Transverse colon (tissue), 4 donors: ENCODE data around the gene CHST5. TPM values are rescaled to one million over a fixed set of nuclear protein-coding genes. Genes with fewer than 3 reads are reported as not detected.
A peak's percentile ranks its signal among the peaks of the same experiment; 100 is the strongest.
"Not testable (repeated sequence)": the region's sequence is repeated elsewhere in the genome, so short reads cannot be mapped to it uniquely, and the experiment has no call there.

Experiments used
- DNase-seq: peaks from one replicate; pipeline ENCODE4 v3.0.0-alpha.2; 2019
- H3K27ac ChIP-seq, 4 donors: fragments of 200-600 bp; sonication (generic); 2 replicates each; pipeline ENCODE4 v1.5.1; 2016 to 2018; ENCODE audit warnings: inconsistent platforms in 4 of 4
- H3K27me3 ChIP-seq: fragments of 200-600 bp; sonication (generic); 2 replicates; pipeline ENCODE4 v1.5.1; 2017; ENCODE audit warnings: inconsistent platforms
- H3K36me3 ChIP-seq, 4 donors: fragments of 200-600 bp; sonication (generic); 2 replicates each; pipeline ENCODE4 v1.5.1; 2017 to 2019; ENCODE audit warnings: inconsistent platforms in 4 of 4
- H3K4me1 ChIP-seq, 4 donors: fragments of 200-600 bp; sonication (generic); 2 replicates each; pipeline ENCODE4 v1.5.1; 2017 to 2020; ENCODE audit warnings: inconsistent platforms in 4 of 4
- H3K4me3 ChIP-seq, 4 donors: fragments of 200-600 bp; sonication (generic); 1 replicate in 1 of 4; 2 replicates in 3 of 4; pipeline versions ENCODE4 v1.5.1 to v1.6.1; 2017 to 2019; ENCODE audit warnings: inconsistent platforms in 4 of 4
- H3K9me3 ChIP-seq, 2 donors: fragments of 200-600 bp; sonication (generic); 2 replicates each; pipeline ENCODE4 v1.5.1; 2017 to 2019; ENCODE audit warnings: inconsistent platforms in 2 of 2
- CTCF ChIP-seq, 5 experiments: fragments of 200-600 bp in 3 of 5; fragments of 450-650 bp in 2 of 5; sonication (generic) in 3 of 5; IDR thresholded peaks; 1 replicate in 2 of 5; 2 replicates in 3 of 5; pipeline ENCODE4 v1.5.1; 2016 to 2017; ENCODE audit warnings: antibody characterized with exemption in 5 of 5, inconsistent platforms in 3 of 5, mild to moderate bottlenecking in 2 of 5, moderate library complexity in 1 of 5
- EP300 ChIP-seq: sonication (generic); formaldehyde crosslinking; IDR thresholded peaks from one replicate; pipeline ENCODE4 v1.6.1; 2017; ENCODE audit warnings: antibody characterized with exemption, low read depth
- POLR2A ChIP-seq: fragments of 450-650 bp; IDR thresholded peaks from one replicate; pipeline ENCODE4 v1.6.1; 2016; ENCODE audit warnings: antibody characterized with exemption, mild to moderate bottlenecking, moderate library complexity
- POLR2AphosphoS5 ChIP-seq, 3 donors: sonication (generic); formaldehyde crosslinking; IDR thresholded peaks; one replicate each; pipeline ENCODE4 v1.6.1; 2016; ENCODE audit warnings: antibody characterized with exemption in 3 of 3
- WGBS, 2 donors: methylation state at CpG; one replicate each; pipeline ENCODE4 v1.1.5; 2018; ENCODE audit warnings: low coverage in 1 of 2; 5-methylcytosine and 5-hydroxymethylcytosine counted together
- in situ Hi-C, 4 donors: fragments of 200-750 bp; cut with MboI; loops; one replicate each; pipeline versions ENCODE4 v1.15.0 to v1.15.1; 2017; ENCODE audit warnings: low sequenced_read_pairs in 3 of 4, low pct_ligation_motif_present in 1 of 4, low pct_unique_long_range_greater_than_20kb in 1 of 4
- intact Hi-C: fragments of 100-400 bp; cut with DNase I; formaldehyde crosslinking; loops from one replicate; pipeline ENCODE4 v1.15.1; 2023; ENCODE audit warnings: low total_unique reads
- total RNA-seq, 4 donors: library from RNA; depleted of rRNA; stranded (reverse); fragments of >200 nt; gene quantifications; one replicate each; pipeline ENCODE4 v1.1.0, GENCODE V29; 2016

The CHST5 gene
- total RNA-seq, 4 donors from 2014 or later, result 17.6 to 52.0 (median 33.8) TPM

- Histone ChIP-seq H3K27me3 (no peaks in the 10 kb centered on the region), H3K4me3 (no peak overlapping the region), H3K4me1 (peaks cover 0 to 2% (median 0%) of the 10 kb centered on the region in 4 donors), H3K9me3 (no peaks in the 10 kb centered on the region), H3K36me3 (no peaks in the 10 kb centered on the region), H3K27ac (no peak overlapping the region)
- 84 to 100% methylated on average over 2 to 5 of the region's 5 CpGs for WGBS, 2 donors
- intact Hi-C loops, result no loop called here
- TF ChIP-seq POLR2A, result no peak
- no peak for TF ChIP-seq CTCF (IDR thresholded peaks at IDR 0.05)
- TF ChIP-seq EP300, result no peak
- no peak for TF ChIP-seq POLR2AphosphoS5 (IDR thresholded peaks at IDR 0.05)
- in situ Hi-C loops, result no loop called here
- DNase-seq, result no peak
Measured at GRCh38 chr16:75501359-75501758, 34.5 kb downstream of the CHST5 start.

GRCh38 chr16:75498605-75499322, 37.1 kb downstream of the CHST5 start:
- Histone ChIP-seq H3K27me3 (peaks cover 17% of the 10 kb centered on the region), H3K4me1 (peaks cover 4 to 16% (median 12%) of the 10 kb centered on the region in 4 donors)
- H3K27ac ChIP-seq, H3K9me3 ChIP-seq, H3K4me3 ChIP-seq, H3K36me3 ChIP-seq, intact Hi-C loops: not testable (repeated sequence)
- in situ Hi-C loops, result loop anchor here in 3 of 4 donors (25.0 kb wide), 1 partner anchor 264 kb away; no protein-coding TSS in a partner anchor
- 19% methylated on average over 8 of the region's 13 CpGs; no CpG with 5 or more reads in 1 of the 2 donors for WGBS, 2 donors
- peak; percentile 64 for DNase-seq

GRCh38 chr16:75497558-75497957, 38.4 kb downstream of the CHST5 start:
- Histone ChIP-seq H3K36me3 (no peaks in the 10 kb centered on the region), H3K27ac (no peak overlapping the region), H3K4me3 (no peak overlapping the region), H3K4me1 (peaks cover 4 to 16% (median 12%) of the 10 kb centered on the region in 4 donors), H3K27me3 (peaks cover 25% of the 10 kb centered on the region), H3K9me3 (no peaks in the 10 kb centered on the region)
- TF ChIP-seq POLR2AphosphoS5 (IDR thresholded peaks at IDR 0.05) (no peak), EP300 (no peak), POLR2A (no peak), CTCF (IDR thresholded peaks at IDR 0.05) (no peak)
- in situ Hi-C loops, result loop anchor here in 3 of 4 donors (25.0 kb wide), 1 partner anchor 265 kb away; no protein-coding TSS in a partner anchor
- no peak for DNase-seq
- WGBS, 2 donors, result 50 to 61% methylated on average over 4 of the region's 4 CpGs
- intact Hi-C loops, result no loop called here

- peak within 1 kb of the TSS; percentile 2 to 44 (median 30) for H3K4me3 ChIP-seq
- in situ Hi-C loops, result loop anchor here in 3 of 4 donors (25.0 kb wide), 1 partner anchor 267 kb away; no protein-coding TSS in a partner anchor
- peaks cover 25% of the 10 kb centered on the region for H3K27me3 ChIP-seq
- intact Hi-C loops, result no loop called here
- peaks cover 4 to 14% (median 12%) of the 10 kb centered on the region in 4 donors for H3K4me1 ChIP-seq
- DNase-seq, result peak; percentile 31
- TF ChIP-seq POLR2A, result no peak
- TF ChIP-seq CTCF (IDR thresholded peaks at IDR 0.05), result no peak
- TF ChIP-seq POLR2AphosphoS5 (IDR thresholded peaks at IDR 0.05), result no peak
- TF ChIP-seq EP300, result no peak
- 5% methylated on average over 43 of the region's 43 CpGs; no CpG with 5 or more reads in 1 of the 2 donors for WGBS, 2 donors
- no peaks in the 10 kb centered on the region for H3K36me3 ChIP-seq
- no peaks in the 10 kb centered on the region for H3K9me3 ChIP-seq
- H3K27ac ChIP-seq, result no peak within 1 kb of the TSS
Measured at GRCh38 chr16:75495076-75495674, 40.7 kb downstream of the CHST5 start, which contains the start of gene CHST6. Gene CHST6 (minus strand): TSS chr16:75495441. CDS start chr16:75479828, 15,613 bp downstream.
